HL-60 (cell line): ENCODE data around the gene NDUFA13.

Source experiments
- CTCF ChIP-seq: IDR thresholded peaks from one replicate; pipeline ENCODE4 v1.5.1; 2011; ENCODE audit warnings: low read length, control low read depth, inconsistent platforms; ENCODE audit not compliant: insufficient read depth
- POLR2AphosphoS5 ChIP-seq: IDR thresholded peaks from 2 replicates; pipeline ENCODE4 v1.6.1; 2012; ENCODE audit warnings: low read depth

- TF ChIP-seq CTCF (no peak), POLR2AphosphoS5 (no peak)
Observed at GRCh38 chr19:19530889-19531288, 14.9 kb downstream of the NDUFA13 start.
